ENCODE results near the gene LRP1B. TPM values are rescaled to one million over a fixed set of nuclear protein-coding genes. Genes with fewer than 3 reads are reported as not detected.

LRP1B gene
- polyA plus RNA-seq, 2 of the 4 experiments (the other 2 are of a cell fraction) = 0.03 TPM; not detected in 1

- Histone ChIP-seq H3K27ac (no peak overlapping the region), H3K4me1 (no peaks in the 10 kb centered on the region), H3K9me3 (no peaks in the 10 kb centered on the region), H3K4me3 (no peak overlapping the region), H3K4me2 (no peak overlapping the region)
- ChIA-PET POLR2A (no interaction called here), CTCF (no interaction called here)
- FAIRE-seq (no peak), DNase-seq (ENCODE audit: low read depth in 1 of 2, low spot score in 1 of 2) (no peak), ATAC-seq (no peak)
- WGBS (ENCODE audit: missing lambda C conversion rate) = 29% methylated on average over 1 of the region's 1 CpG
- TF ChIP-seq RAD21 (conservative IDR thresholded peaks at IDR 0.05 in 1 of 2, IDR thresholded peaks at IDR 0.05 in 1 of 2) (no peak), JUN (IDR thresholded peaks at IDR 0.05) (no peak), E2F6 (IDR thresholded peaks at IDR 0.05; ENCODE audit: borderline replicate concordance, low read depth) (no peak), RFX5 (IDR thresholded peaks at IDR 0.05) (no peak), CHD4 (IDR thresholded peaks at IDR 0.05; ENCODE audit: borderline replicate concordance) (no peak)
These were observed 116.3 kb downstream of the LRP1B start for GRCh38 chr2:142014536-142014935.

GRCh38 chr2:142012797-142013196 lies 118.0 kb downstream of the LRP1B start:
- H3K4me3 ChIP-seq = no peak overlapping the region
- H3K9me3 ChIP-seq = no peaks in the 10 kb centered on the region
- 28% methylated on average over 2 of the region's 2 CpGs for WGBS (ENCODE audit: missing lambda C conversion rate)
- ATAC-seq (no peak), DNase-seq (ENCODE audit: low read depth in 1 of 2, low spot score in 1 of 2) (no peak), FAIRE-seq (no peak)
- POLR2A ChIA-PET = no interaction called here
- no peak overlapping the region for H3K27ac ChIP-seq
- no peak for TF ChIP-seq RFX5 (IDR thresholded peaks at IDR 0.05)
- TF ChIP-seq HOXB13 (CRISPR knock-in tag; IDR thresholded peaks at IDR 0.05; ENCODE audit: low read depth) = no peak
- no peak for TF ChIP-seq SREBF2 (IDR thresholded peaks at IDR 0.05)
- TF ChIP-seq HES2 (IDR thresholded peaks at IDR 0.05) = no peak
- TF ChIP-seq ATOH8 (CRISPR knock-in tag; IDR thresholded peaks at IDR 0.05; ENCODE audit: low read depth) = no peak
- CTCF ChIA-PET = no interaction called here
- H3K4me2 ChIP-seq = no peak overlapping the region
- no peaks in the 10 kb centered on the region for H3K4me1 ChIP-seq

- ATAC-seq = no peak
- H3K9me3 ChIP-seq = no peaks in the 10 kb centered on the region
- WGBS (ENCODE audit: missing lambda C conversion rate) = 38% methylated on average over 11 of the region's 11 CpGs
- no peak for DNase-seq (ENCODE audit: low read depth in 1 of 2, low spot score in 1 of 2)
- TF ChIP-seq POLR2A (IDR thresholded peaks at IDR 0.05; ENCODE audit: low read length) = no peak
- no peak for TF ChIP-seq RAD21 (conservative IDR thresholded peaks at IDR 0.05 in 1 of 2, IDR thresholded peaks at IDR 0.05 in 1 of 2)
- no peak for TF ChIP-seq BHLHE40 (IDR thresholded peaks at IDR 0.05; ENCODE audit: low read depth, low read length)
- no peak for TF ChIP-seq GATA3 (IDR thresholded peaks at IDR 0.05; ENCODE audit: borderline replicate concordance)
- H3K4me1 ChIP-seq = no peaks in the 10 kb centered on the region
- H3K27ac ChIP-seq = no peak overlapping the region
- no peak overlapping the region for H3K4me2 ChIP-seq
- POLR2A ChIA-PET = interaction anchor here (0.7 kb wide), 1 partner anchor 155 kb away, joined by 5 read pairs; no protein-coding TSS in a partner anchor
- no peak for FAIRE-seq
- CTCF ChIA-PET = no interaction called here
- H3K4me3 ChIP-seq = no peak overlapping the region
These were observed 120.1 kb downstream of the LRP1B start for GRCh38 chr2:142010477-142011270.

GRCh38 chr2:142008135-142008744 lies 122.6 kb downstream of the LRP1B start:
- DNase-seq (ENCODE audit: low read depth in 1 of 2, low spot score in 1 of 2) (no peak), ATAC-seq (no peak), FAIRE-seq (no peak)
- no peaks in the 10 kb centered on the region for H3K4me1 ChIP-seq
- TF ChIP-seq USF2 (IDR thresholded peaks at IDR 0.05) = no peak
- no peak for TF ChIP-seq MAX (IDR thresholded peaks at IDR 0.05)
- TF ChIP-seq EHMT2 (IDR thresholded peaks at IDR 0.05; ENCODE audit: low read depth) = no peak
- no peak for TF ChIP-seq ZNF302 (CRISPR knock-in tag; IDR thresholded peaks at IDR 0.05)
- TF ChIP-seq HDAC2 (IDR thresholded peaks at IDR 0.05) = no peak
- TF ChIP-seq MYC (IDR thresholded peaks at IDR 0.05; ENCODE audit: borderline replicate concordance, low read length) = no peak
- TF ChIP-seq FOXS1 (CRISPR knock-in tag; IDR thresholded peaks at IDR 0.05) = no peak
- no peak for TF ChIP-seq JUNB (IDR thresholded peaks at IDR 0.05)
- no peak for TF ChIP-seq FOSL2 (IDR thresholded peaks at IDR 0.05)
- TF ChIP-seq FOSL2 (CRISPR knock-in tag; IDR thresholded peaks at IDR 0.05) = no peak
- TF ChIP-seq ATOH8 (CRISPR knock-in tag; IDR thresholded peaks at IDR 0.05; ENCODE audit: low read depth) = no peak
- no peak for TF ChIP-seq HOXB13 (CRISPR knock-in tag; IDR thresholded peaks at IDR 0.05; ENCODE audit: low read depth)
- POLR2A ChIA-PET = no interaction called here
- CTCF ChIA-PET = no interaction called here
- H3K4me3 ChIP-seq = no peak overlapping the region
- no peaks in the 10 kb centered on the region for H3K9me3 ChIP-seq
- H3K27ac ChIP-seq = no peak overlapping the region
- WGBS (ENCODE audit: missing lambda C conversion rate) = 34% methylated on average over 4 of the region's 4 CpGs
- no peak overlapping the region for H3K4me2 ChIP-seq

Data from A549 (cell line).